MG63 (cell line): ENCODE measurements around the gene LRFN4. TPM values are rescaled to one million over a fixed set of nuclear protein-coding genes. Genes with fewer than 3 reads are reported as not detected.
A peak's percentile ranks its signal among the peaks of the same experiment; 100 is the strongest.

ENCODE experiments used
- DNase-seq: peaks from one replicate; pipeline ENCODE4 v3.0.0-alpha.2; 2020
- H3K27me3 ChIP-seq: fragments of 250-450 bp; sonication (Bioruptor Pico); 2 replicates; pipeline ENCODE4 v1.5.1; 2020; ENCODE audit warnings: mild to moderate bottlenecking, moderate library complexity
- H3K36me3 ChIP-seq: fragments of 250-450 bp; sonication (Bioruptor Pico); 2 replicates; pipeline ENCODE4 v1.5.1; 2020; ENCODE audit warnings: mild to moderate bottlenecking, moderate library complexity
- H3K4me3 ChIP-seq: fragments of 250-450 bp; sonication (Bioruptor Pico); 2 replicates; pipeline ENCODE4 v1.5.1; 2020; ENCODE audit warnings: mild to moderate bottlenecking, moderate library complexity
- H3K9me3 ChIP-seq: fragments of 250-450 bp; sonication (Bioruptor Pico); 2 replicates; pipeline ENCODE4 v1.5.1; 2020; ENCODE audit warnings: mild to moderate bottlenecking, moderate library complexity
- total RNA-seq: library from RNA; depleted of rRNA; stranded (reverse); fragments of >200 nt; shearing (Covaris generic); gene quantifications from 2 replicates; pipeline ENCODE4 v1.2.3, GENCODE V29; 2014; ENCODE audit warnings: low replicate concordance

LRFN4 gene
- total RNA-seq, 1 experiment from 2014 or later: 42.8 TPM

DNA sequence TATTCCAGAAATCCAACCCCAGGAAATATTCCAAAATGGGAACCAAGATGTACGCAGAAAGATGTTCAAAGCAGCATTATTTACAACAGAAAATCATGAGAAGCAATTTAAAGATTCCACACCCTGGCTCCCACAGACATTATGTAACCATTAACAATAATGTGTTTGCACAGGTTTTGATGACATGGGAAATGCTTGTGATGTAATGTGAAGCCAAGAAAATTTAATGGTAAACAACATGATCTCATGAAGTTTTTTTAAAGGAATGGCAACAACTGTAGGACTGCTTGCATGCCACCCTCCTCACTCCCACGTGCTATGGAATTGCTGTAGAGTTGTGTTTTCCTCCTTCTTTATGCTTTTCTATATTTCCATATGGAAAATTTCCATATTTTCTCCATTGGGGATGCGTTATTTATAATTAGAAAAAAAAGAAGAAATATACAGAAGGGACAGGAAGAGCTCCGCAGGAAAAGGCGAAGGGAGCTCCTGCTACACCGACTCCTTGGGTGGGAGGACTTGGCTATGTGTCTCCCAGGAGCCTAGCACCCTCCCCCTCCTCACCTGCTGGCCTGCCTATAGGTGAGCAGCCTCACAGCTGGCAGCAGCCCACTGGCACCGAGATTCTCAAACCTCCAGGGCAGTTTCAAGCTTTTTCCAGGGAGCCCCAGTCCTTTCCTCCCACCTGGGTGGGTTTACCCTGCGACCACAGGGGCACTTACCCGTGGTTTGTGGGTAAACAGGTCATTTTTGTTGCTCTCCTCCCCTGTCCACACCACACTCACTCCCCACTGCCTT lies 20.9 kb downstream of the LRFN4 start:
- no peaks in the 10 kb centered on the region for H3K9me3 ChIP-seq
- DNase-seq: no peak
- no peaks in the 10 kb centered on the region for H3K27me3 ChIP-seq
- H3K36me3 ChIP-seq: no peaks in the 10 kb centered on the region
- no peak overlapping the region for H3K4me3 ChIP-seq

DNA sequence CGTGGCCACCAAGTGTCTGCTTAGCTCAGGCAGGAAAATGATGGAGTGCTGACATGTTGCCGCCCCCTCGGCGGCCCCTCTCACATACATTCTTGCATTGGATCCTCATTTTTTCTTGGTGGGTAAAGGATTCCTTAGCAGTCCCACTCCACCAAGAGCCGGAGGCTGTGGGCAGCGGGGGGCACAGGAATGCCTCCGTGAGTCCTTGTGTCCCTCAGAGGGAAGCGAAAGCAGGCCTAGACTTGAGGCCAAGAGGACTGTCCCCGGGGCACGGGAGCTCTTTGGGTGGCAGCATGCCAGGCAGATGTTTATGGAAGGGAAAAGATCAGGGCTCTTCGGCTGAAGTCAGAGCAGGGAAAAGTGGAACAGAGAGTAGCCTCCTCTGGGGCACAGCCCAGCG lies 21.6 kb downstream of the LRFN4 start:
- no peak for DNase-seq
- Histone ChIP-seq H3K27me3 (no peaks in the 10 kb centered on the region), H3K4me3 (no peak overlapping the region), H3K9me3 (no peaks in the 10 kb centered on the region), H3K36me3 (no peaks in the 10 kb centered on the region)

DNA sequence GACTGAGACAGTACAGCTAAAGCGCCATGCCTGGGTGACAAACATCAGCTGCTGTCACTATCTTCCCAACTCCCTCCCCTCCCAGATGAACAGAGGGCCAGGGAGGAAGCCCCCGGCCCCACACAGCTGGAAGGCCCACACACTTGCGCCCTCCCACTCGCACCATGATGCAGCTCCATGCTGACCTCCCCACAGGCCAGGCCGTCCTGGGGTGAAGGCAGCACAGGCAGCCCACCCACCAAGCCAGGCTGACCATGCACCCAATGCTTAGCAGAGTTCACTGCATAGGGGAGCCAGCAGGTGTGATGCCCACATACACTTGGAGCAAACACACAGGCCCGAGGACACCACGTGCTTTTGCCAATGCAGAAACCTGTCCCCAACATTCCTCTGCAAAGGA lies 22.1 kb downstream of the LRFN4 start:
- DNase-seq: no peak
- H3K27me3 ChIP-seq: no peaks in the 10 kb centered on the region
- no peaks in the 10 kb centered on the region for H3K36me3 ChIP-seq

DNA sequence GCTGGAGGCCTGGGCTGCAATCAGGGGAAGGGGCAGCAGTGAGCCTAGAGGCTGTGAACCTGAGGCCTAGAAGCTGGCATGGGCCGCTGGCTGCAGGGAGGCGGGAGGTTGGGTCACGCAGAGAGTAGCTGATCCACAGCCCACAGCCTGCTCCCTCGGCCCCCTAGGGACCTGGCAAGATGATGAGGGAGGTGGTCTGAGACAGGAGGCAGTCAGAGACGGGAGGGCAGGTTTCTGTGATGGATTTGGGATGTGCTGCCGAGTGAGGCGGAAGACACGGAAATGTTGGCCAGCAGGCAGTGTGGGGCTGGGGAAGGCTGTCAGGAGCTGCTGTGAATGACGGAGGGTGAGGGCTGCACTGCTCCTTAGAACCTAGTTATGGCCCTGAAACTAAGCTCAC lies 22.7 kb downstream of the LRFN4 start:
- H3K4me3 ChIP-seq: no peak overlapping the region
- H3K9me3 ChIP-seq: no peaks in the 10 kb centered on the region
- no peak for DNase-seq
- H3K27me3 ChIP-seq: no peaks in the 10 kb centered on the region
- H3K36me3 ChIP-seq: no peaks in the 10 kb centered on the region

More for the DNA sequence above, 22.1 kb downstream of the LRFN4 start:
- Histone ChIP-seq H3K4me3 (no peak overlapping the region), H3K9me3 (no peaks in the 10 kb centered on the region)

DNA sequence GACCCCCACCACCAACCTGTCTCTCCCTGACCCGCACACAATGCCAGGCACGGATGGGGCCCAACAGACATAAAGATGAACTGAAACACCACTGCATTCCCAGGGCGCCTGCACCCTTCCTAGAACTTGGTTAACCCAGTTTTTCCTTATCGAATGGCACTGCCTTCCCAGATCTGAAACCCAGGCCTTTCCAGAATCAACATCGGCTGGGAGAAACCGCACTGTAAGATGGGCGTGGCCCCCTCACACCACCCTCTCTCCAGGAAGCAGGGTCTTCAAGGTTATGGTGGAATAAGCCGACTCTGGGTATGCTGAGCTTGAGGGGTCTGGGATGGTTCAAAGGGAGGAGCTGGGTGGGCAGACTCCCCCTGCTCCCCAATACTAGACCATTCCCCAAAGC lies 23.1 kb downstream of the LRFN4 start:
- no peaks in the 10 kb centered on the region for H3K36me3 ChIP-seq
- no peaks in the 10 kb centered on the region for H3K9me3 ChIP-seq
- no peak for DNase-seq
- H3K27me3 ChIP-seq: no peaks in the 10 kb centered on the region
- H3K4me3 ChIP-seq: no peak overlapping the region

DNA sequence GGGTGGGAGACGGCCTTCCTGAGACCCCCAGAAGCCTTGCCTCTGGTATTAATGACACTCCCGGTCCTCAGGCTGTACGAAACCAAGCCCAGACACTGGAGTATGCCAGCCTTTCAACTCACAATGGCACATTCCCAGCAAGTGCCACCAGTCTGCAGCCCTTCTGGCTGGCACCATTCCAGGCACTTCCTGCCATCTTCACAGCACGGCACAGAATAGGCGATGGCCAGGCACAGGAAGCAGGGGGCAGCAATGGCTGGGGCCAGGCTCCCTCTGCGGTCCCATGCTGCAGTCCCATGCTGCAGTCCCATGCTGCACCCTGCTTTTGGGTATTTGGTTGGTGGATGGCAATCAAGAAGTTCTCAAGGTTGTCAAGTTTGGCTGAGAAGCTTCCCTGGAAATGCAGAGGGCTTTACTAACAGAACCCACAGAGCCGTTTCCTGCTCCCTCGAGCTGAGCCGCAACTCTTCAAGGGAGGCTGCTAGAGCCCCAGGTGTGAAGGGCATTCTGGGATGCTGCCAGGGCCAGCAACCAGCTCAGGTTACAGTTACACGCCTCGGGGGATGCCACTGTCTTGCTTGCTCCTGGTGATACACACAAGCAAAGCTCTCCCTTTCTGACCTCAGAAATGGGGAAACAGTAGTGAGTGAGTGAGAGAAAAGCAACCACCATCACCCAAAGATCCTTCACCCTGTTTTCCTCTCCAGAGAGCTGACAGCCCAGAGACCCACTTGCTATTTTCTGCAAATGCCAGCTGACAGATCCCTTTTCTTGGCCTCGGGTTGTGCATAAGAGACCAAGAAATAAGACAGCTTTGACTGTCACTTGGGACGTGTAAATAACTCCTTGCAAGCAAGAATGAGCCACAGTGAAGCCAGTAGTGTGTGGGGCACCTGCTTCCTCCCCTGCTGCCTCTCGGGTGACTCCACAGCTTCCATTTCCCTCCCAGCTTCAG lies 23.9 kb downstream of the LRFN4 start:
- Histone ChIP-seq H3K36me3 (no peaks in the 10 kb centered on the region), H3K9me3 (no peaks in the 10 kb centered on the region), H3K4me3 (no peak overlapping the region), H3K27me3 (no peaks in the 10 kb centered on the region)
- DNase-seq: no peak

DNA sequence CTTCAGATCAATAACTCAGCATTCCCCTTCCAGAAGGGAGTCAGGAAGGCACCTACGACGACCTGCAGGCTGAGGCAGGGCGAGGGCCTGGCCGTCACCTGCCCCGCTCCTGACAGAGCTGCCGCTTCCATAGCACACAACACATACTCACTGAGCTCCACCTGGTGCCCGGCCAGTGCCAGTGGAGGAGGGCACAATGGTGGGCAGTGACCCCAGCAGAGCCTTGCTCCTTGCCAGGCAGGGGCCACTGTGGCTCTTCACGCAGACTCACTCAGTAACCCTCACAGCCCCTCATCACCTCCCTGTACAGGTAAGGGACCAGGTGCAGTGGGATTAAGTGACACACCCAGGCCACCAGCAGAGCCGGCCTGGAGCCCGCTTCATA lies 24.6 kb downstream of the LRFN4 start:
- Histone ChIP-seq H3K27me3 (no peaks in the 10 kb centered on the region), H3K9me3 (no peaks in the 10 kb centered on the region), H3K36me3 (no peaks in the 10 kb centered on the region), H3K4me3 (no peak overlapping the region)
- DNase-seq: no peak

DNA sequence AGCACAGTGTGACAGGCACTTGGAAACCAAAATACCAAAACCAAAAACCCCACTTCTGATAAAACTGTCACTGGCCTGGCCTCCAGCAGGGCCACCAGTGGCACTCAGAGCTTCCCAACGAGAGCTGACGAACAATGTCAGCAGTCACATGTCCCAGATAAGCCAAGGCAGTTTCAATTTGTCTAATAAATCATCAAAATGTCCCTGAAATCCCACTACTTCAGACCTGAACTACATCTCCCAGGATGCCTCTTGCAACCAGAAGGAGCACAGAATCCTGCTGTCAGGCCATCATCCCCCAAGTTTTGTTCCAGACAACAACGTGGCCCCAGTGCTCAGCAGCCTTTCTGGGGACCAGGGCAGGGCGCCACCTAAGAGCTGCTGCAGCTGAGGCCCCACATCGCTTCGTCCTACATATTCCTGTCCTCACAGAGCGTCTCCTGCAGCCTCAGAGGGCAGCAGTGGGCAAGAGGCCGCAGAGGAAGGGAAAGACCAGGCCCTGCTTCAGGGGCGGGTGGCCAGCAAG lies 25.1 kb downstream of the LRFN4 start:
- DNase-seq: no peak
- no peaks in the 10 kb centered on the region for H3K9me3 ChIP-seq
- H3K4me3 ChIP-seq: no peak overlapping the region
- H3K27me3 ChIP-seq: no peaks in the 10 kb centered on the region
- H3K36me3 ChIP-seq: no peaks in the 10 kb centered on the region

DNA sequence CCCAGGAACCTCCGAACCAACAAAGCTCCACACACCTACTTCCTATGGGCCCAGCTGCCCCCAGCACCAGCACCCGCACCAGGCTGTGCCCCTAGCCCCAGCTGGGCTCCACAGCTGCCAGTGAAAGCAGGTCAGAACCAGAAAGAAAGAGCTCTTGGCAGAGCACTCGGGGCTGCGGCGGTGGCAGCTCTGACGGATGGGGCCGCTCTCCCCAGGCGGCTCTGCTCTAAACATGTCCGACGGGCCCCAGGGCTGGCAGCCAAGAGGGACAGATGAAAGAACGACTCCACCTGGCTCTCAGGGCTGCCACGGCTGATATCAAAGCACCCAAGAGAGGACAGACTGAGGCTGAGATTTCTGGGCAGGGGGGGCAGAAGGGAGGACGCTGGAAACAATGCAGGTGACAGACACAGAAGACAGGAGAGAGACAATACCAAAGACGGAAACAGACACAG lies 25.7 kb downstream of the LRFN4 start:
- DNase-seq: no peak
- H3K36me3 ChIP-seq: no peaks in the 10 kb centered on the region
- no peaks in the 10 kb centered on the region for H3K27me3 ChIP-seq
- no peaks in the 10 kb centered on the region for H3K9me3 ChIP-seq
- H3K4me3 ChIP-seq: no peak overlapping the region

DNA sequence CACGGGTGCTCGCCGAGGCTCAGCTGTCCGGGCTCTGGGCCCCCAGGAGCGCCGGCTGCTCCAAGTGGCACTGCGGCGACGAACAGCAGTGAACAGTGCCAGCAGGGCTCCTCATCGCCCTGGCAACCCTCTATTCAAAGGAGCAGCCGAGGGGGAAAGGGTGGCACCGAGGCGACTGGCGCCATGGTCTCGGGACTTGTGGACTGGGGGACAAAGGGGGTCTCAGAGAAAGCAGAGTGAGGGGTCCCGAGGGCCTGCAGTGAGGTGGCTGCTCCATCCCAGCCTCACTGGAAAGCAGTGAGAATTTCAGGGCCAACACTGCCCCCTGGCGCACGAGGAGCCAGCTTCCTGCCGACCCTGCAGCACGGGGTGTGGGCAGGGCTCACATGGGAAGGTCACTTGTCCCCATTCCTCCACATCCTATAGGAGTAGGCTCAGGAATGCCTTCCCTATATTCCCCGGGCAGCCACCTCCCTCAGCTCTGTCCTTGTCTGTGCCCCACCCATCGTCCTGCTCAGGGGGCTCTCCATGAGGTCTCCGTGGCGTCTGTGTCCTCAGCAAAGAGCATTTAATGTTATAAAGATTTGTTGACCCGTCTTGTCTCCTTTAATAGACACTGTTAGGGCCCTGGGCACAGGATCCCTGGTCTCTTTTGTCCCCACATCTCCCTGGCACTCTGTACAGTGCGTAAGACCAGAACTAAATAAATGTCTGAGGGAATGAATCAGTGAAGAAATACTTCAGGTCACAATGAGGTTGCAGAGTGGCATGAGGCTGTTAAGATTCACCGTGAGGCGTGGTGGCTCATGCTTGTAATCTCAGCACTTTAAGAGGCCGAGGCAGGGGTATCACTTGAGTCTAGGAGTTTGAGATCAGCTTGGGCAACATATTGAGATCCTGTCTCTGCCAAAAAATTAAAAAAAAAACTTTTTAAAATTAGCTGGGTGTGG lies 26.4 kb downstream of the LRFN4 start:
- no peaks in the 10 kb centered on the region for H3K27me3 ChIP-seq
- H3K36me3 ChIP-seq: no peaks in the 10 kb centered on the region
- no peaks in the 10 kb centered on the region for H3K9me3 ChIP-seq
- H3K4me3 ChIP-seq: no peak overlapping the region
- peak; percentile 51 for DNase-seq

DNA sequence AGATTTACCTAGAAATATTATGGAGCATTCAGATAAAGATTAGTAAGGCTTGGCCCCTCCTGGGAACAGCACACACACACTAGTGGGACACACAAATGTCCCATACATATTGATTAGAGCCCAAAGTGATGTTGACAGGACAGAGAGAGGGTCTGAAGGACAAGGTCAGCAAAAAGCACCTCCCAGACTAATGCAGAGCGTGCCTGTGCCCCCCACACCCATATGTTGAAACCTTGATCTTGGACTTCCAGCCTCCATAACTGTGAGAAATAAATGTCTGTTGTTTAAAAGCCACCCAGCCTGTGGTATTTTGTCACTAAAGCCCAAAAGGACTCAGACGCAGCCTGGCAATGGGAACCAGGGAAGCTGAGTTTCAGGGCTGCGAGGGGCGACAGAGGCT lies 27.6 kb downstream of the LRFN4 start:
- H3K4me3 ChIP-seq: no peak overlapping the region
- H3K27me3 ChIP-seq: no peaks in the 10 kb centered on the region
- no peaks in the 10 kb centered on the region for H3K36me3 ChIP-seq
- no peaks in the 10 kb centered on the region for H3K9me3 ChIP-seq
- DNase-seq: no peak

DNA sequence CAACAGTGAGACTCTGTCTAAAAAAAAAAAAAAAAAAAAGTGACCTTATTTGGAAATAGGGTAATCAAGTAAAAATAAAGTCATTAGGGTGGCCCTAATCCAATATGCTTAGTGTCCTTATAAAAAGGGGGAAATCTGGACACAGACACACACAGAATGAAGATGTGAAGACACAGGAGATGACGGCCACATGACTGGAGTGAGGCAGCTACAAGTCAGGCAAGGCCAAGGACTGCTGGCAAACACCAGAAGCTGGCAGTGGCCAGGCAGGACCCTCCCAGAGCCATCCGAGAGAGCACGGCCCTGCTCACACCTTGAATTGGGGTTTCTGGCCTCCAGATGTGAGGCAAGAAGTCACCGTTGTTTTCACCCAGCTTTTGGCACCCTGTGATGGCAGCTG lies 28.6 kb downstream of the LRFN4 start:
- Histone ChIP-seq H3K36me3 (no peaks in the 10 kb centered on the region), H3K27me3 (no peaks in the 10 kb centered on the region), H3K9me3 (no peaks in the 10 kb centered on the region), H3K4me3 (no peak overlapping the region)
- DNase-seq: no peak

DNA sequence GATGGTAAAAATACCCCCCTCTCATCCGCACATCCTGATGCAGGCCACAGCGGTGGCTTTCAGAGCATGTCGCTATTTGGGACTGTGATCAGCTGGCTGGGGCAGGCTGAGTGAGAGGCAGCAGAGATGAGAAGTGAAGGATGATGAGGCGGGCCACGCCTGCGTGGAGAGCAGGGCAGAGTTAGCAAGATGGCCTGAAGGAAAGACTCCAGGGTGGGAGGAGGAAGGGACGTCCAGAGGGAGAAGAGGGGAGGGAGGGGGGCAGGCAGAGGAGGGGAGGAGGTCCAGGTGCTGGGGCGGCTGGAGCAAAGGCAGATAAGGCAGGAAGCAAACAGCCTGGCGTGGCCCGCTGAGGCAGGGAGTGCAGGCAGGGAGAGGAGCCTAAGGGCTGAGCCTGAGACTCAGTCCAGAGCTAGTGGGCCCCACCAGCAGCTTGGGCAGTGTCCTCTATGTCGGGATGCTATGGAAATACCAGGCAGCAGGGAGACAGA lies 29.1 kb downstream of the LRFN4 start:
- Histone ChIP-seq H3K4me3 (no peak overlapping the region), H3K27me3 (no peaks in the 10 kb centered on the region), H3K9me3 (no peaks in the 10 kb centered on the region), H3K36me3 (no peaks in the 10 kb centered on the region)
- no peak for DNase-seq

DNA sequence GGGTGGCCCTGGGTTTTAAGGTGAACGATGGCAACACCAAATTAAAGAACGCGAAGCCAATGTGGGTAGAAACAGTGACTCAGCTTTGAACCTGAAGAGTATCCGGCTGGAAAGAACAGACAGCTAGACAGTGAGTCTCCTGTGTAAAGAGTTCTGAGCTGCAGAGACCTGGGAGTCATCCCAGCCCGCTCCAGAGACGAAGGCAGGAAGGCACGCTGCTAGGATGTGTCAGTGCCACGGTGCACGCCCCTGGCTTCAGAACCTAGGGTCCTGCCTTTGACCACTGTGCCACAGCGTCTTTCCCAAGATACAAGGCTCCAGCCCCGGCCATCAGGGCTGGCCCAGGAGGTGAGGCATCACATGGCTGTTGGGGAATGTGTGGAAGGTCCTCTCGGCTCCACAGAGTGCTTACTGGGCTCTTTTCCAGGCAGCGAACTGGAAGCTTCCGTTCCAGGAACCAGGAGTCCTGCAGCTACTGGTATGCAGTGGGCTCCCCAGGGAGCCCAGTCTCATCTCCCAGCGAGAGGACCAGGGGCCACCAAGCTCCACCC lies 29.9 kb downstream of the LRFN4 start:
- DNase-seq: peak; percentile 44
- Histone ChIP-seq H3K36me3 (no peaks in the 10 kb centered on the region), H3K27me3 (no peaks in the 10 kb centered on the region), H3K9me3 (no peaks in the 10 kb centered on the region), H3K4me3 (no peak overlapping the region)

DNA sequence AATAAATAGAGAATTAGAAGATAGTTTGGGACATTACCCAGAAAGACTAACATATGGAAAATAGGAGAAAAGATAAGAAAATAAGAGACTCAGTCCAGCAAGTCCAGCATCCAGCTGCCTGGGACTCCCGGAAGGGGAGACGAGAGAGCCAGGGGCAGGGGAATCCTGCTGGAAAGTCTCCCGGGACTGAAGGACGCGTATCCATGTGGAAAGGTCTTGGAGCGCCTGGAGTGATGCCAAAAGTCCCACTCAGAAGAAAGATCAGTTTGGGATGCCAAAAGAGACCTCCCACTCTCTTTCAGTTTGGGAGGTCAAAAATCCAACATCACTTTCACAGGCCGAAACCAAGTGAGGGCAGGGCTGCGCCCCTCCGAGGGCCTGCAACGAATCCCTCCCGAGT lies 30.7 kb downstream of the LRFN4 start:
- H3K36me3 ChIP-seq: no peaks in the 10 kb centered on the region
- no peaks in the 10 kb centered on the region for H3K9me3 ChIP-seq
- no peak overlapping the region for H3K4me3 ChIP-seq
- DNase-seq: no peak
- no peaks in the 10 kb centered on the region for H3K27me3 ChIP-seq

DNA sequence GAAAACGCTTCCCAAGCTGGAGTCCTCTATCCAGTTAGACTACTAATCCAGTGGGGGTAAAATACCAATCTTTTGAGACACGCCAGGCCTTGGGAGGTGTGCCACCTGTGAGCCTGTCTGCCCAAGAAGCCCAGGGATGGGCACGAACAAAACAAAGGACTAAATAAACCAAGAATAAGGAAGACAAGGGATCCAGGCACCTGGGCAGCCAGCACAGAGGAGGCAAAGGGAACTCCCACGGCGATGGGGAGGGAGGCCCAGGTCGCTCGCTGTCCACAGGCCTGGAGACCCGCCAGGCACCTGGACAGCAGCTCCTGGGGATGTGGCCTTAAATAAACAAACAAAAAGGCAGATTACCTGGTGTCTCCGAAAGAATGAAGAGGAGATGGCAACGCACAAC lies 31.4 kb downstream of the LRFN4 start:
- no peaks in the 10 kb centered on the region for H3K36me3 ChIP-seq
- no peaks in the 10 kb centered on the region for H3K9me3 ChIP-seq
- no peak overlapping the region for H3K4me3 ChIP-seq
- DNase-seq: no peak
- H3K27me3 ChIP-seq: no peaks in the 10 kb centered on the region
